ENCODE measurements around the gene CNIH2.
"Not testable (repeated sequence)": the region's sequence is repeated elsewhere in the genome, so short reads cannot be mapped to it uniquely, and the experiment has no call there.

CNIH2 gene

GRCh38 chr11:66277471-66278362, at the start of gene CNIH2:
Gene CNIH2 (plus strand): TSS chr11:66278175. CDS start chr11:66278457, 282 bp downstream.
- DNase-seq (ENCODE audit: low spot score), result peak; percentile 69

GRCh38 chr11:66228521-66228920, 49.5 kb upstream of the CNIH2 start:
- no peak for DNase-seq (ENCODE audit: low spot score)

- no peak for DNase-seq (ENCODE audit: low spot score)
Measured at GRCh38 chr11:66230156-66230555, 47.8 kb upstream of the CNIH2 start.

DNA sequence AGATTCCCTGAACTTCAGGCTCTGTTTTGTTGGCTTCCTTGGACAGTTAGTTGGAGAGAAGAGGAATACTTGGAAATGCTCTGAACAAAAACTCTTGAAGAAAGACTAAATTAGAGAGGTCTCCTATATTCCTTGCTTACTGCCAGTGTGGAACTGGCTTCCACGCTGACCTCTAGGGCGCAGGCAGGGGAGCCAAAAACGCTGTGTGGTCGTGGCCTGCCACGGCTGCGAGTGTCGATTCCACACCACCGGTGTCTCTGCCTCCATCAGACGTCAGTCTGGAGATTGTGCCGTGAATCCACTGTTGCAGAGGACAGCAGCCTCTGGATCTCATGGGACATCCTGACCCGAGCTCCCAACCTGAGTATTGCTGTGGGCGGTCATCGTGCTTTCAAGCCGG, 47.0 kb upstream of the CNIH2 start:
- DNase-seq (ENCODE audit: low spot score), result no peak

- DNase-seq (ENCODE audit: low spot score), result no peak
Measured at GRCh38 chr11:66231561-66231960, 46.4 kb upstream of the CNIH2 start.

GRCh38 chr11:66232769-66233168, 45.2 kb upstream of the CNIH2 start:
- no peak for DNase-seq (ENCODE audit: low spot score)

GRCh38 chr11:66233301-66233700, 44.7 kb upstream of the CNIH2 start:
- no peak for DNase-seq (ENCODE audit: low spot score)

DNA sequence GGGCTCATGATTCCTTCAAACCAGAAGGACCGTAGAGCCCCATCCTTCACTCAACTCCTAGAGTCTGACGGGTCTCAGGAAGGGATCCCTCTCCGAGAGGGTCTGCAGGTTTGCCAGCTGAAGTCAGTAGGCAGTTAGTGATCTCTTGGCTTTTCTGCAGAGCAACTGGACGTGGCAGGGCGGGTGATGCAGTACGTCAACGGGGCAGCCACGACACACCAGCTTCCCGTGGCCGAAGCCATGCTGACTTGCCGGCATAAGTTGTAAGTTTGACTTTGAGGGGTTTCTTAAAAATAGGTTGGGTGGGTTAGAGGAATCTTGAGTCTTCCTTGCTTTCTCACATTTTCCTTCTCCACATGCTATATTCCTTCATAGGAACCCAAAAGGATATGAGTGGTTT, 42.8 kb upstream of the CNIH2 start:
- DNase-seq (ENCODE audit: low spot score), result no peak

GRCh38 chr11:66237867-66238266, 40.1 kb upstream of the CNIH2 start:
- no peak for DNase-seq (ENCODE audit: low spot score)

DNA sequence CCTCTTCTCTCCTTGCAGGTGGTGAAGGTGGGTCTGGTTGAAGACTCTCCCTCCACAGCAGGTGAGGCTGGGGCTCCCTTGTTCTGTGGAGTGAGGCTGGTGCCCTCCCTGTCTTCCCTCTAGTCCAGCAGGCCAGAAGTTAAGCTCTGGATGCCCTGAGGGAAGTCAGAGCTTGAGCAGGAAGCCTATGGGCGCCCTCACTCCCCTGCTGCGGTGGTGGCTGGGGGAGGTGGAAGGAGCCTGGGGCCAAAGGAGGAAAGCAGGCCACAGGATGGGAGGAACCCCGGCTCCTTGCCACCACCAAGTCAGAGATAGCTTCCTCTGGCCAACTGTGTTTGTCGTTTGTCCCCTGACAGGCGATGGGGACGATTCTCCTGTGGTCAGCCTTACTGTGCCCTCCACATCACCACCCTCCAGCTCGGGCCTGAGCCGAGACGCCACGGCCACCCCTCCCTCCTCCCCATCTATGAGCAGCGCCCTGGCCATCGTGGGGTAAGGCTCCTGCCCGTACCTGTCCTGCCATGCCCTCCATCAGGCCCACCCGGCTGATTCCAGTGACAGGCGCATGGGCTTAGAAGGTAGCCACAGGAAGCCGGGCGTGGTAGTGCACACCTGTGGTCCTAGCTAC, 39.1 kb upstream of the CNIH2 start:
- no peak for DNase-seq (ENCODE audit: low spot score)

GRCh38 chr11:66239511-66239910, 38.5 kb upstream of the CNIH2 start:
- DNase-seq (ENCODE audit: low spot score), result no peak

- no peak for DNase-seq (ENCODE audit: low spot score)
Measured at GRCh38 chr11:66239998-66240780, 37.8 kb upstream of the CNIH2 start.

GRCh38 chr11:66240781-66241136, 37.2 kb upstream of the CNIH2 start:
- no peak for DNase-seq (ENCODE audit: low spot score)

- DNase-seq (ENCODE audit: low spot score), result no peak
Measured at GRCh38 chr11:66242095-66242765, 35.7 kb upstream of the CNIH2 start.

DNA sequence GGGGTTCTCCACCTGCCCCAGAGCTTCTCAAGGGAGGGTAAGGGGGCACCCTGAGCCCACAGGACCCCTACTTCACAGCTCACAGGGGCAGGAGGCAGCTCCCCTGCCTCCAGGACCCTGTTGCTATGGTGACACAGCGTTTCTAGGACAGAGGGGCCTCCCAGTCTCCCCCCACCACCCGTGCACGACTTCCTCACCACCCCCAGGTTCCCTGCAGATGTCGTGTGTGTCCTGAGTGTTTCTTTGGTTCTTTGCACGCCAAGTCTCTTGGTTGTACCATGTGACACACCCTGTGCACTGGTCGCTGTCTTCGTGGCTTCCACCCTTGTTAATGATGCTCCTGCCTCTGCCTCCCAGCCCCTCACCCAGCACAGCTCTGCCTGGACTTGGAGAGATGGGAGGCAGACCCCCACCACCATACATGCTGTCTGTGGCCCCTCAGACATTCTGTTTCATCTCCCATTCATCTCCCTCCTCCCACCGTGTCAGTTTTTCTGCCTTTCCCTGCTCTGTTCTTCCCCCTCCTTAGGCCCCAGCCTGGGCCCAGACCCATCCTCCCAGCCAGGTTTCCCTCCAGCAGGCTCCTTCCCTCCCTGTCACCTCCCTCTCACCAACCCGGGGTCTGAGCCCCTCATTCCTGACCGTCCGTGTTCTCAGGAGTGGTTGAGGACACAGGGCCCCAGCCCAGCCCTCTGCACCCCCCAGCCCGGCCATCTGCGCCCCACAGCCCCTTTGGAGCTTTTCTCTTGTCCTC, 34.0 kb upstream of the CNIH2 start:
- DNase-seq (ENCODE audit: low spot score), result no peak

- no peak for DNase-seq (ENCODE audit: low spot score)
Measured at GRCh38 chr11:66247295-66247694, 30.7 kb upstream of the CNIH2 start.

DNA sequence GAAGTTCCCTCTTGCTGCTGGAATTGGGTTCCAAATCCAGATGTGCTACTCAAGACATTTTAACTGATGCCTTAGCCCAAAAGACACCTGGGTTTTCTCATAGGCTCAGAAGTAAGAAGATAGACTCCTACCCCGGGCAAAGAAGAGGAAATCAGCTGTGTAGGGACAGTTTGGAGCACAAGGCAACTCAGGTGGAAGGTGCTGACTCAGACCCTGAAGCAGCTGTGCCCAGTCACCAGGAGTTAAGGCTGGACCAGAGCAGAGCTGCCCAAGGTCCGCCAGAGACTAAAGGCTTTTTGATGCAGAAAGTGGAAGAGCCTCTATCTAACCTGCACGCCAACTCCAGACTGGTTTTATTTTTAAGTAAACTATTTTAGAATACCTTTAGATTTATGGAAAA, 30.2 kb upstream of the CNIH2 start:
- no peak for DNase-seq (ENCODE audit: low spot score)

GRCh38 chr11:66248903-66249302, 29.1 kb upstream of the CNIH2 start:
- DNase-seq (ENCODE audit: low spot score), result no peak

DNA sequence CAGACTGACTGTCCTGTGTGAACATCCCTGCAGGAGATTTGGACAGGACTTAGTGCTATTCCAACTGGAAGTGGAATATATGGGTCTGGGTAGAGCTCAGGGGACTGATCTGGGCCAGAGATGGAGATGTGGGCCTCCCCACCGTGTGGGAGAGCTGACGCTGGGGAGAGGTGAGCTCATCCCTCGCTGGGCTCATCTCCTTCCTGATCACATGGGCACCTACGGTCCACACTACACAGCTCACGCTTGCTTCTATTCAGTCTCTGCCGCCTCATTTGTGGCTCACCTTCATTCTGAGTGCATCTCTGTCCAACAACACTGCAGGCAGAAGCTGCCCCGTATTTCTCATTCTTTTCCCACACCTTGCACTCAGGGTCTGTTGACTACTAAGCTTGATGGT, 26.2 kb upstream of the CNIH2 start:
- DNase-seq (ENCODE audit: low spot score), result no peak

GRCh38 chr11:66253081-66253480, 24.9 kb upstream of the CNIH2 start:
- DNase-seq (ENCODE audit: low spot score), result not testable (repeated sequence)

DNA sequence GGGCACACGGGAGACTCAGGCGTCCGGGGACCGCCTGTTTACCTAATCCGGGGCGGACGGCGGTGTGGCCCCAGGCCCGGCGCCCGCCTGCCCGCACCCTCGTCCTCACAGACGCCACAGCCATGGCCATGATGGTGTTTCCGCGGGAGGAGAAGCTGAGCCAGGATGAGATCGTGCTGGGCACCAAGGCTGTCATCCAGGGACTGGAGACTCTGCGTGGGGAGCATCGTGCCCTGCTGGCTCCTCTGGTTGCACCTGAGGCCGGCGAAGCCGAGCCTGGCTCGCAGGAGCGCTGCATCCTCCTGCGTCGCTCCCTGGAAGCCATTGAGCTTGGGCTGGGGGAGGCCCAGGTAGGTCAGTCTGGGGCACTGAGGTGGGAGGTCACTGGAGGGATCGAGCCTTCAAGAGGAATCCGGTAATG, 19.5 kb upstream of the CNIH2 start:
- DNase-seq (ENCODE audit: low spot score), result no peak

- no peak for DNase-seq (ENCODE audit: low spot score)
Measured at GRCh38 chr11:66259225-66259624, 18.8 kb upstream of the CNIH2 start.

All from hepatic stellate cell (primary cell).